ENCODE data around the gene C4orf51.

C4orf51 gene

DNA sequence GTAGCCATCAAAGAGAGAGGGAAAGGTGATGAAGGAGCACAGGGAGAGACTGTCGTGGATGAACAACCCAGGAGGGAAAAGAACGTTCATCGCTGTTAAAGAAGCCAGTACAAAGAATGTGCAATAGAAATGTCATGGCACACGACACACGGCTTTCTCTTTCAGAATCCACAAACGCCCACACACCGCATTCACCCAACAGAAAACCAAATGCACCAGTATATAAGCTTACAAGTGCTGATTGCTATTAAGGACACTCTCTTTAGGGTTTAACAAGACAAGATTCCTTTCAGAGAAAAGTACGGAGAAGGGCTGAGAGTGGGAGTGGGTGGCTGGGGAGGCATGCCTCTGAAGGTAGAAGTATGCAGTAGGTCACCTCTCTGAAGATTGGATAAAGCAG is 80.2 kb downstream of the C4orf51 start:
- DNase-seq: no peak

DNA sequence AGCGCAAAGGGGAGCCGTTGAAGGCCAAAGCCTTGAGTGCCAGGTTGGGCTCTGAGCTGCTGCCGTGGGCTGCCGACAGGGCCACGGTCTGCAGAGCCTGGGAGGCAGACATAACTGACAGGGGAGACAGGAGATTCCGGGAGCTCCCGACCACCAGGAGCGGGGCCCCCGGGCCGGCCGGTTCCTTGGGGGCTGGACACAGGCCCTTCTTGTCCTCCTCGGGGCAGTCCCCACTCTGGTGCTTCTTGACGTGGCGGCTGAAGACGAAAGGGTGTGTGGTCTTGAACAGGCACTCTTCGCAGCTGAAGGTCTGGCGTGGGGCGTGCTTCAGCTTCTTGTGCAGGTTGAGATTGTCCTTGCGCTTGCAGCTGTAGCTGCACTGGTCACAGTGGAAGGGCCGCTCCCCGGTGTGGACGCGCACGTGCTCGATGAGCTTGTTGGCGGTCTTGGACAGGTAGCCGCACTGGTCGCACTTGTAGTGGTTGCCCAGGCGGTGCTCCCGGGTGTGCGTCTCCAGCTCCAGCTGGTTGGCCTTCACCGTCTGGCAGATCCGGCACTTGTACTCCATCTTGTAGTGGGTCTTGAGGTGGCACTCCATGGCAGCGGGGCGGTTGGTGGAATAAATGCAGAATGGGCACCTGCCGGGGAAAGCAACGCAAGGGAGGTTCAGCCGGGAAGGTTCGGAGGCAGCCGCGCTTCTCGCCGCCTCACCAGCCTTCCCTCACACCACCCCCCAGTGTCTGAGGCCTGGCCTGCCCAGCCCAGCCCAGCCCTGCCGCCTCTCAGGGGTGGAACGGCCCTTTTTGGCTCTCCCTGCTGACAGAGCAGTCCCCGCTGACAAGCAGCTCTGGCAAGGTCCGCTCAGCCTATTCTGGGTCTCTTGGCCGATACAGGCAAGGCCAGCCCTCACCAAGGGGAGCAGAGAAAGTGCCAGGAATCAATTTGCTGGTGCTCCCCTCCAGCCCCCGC is 81.3 kb downstream of the C4orf51 start:
- no peak for DNase-seq

DNA sequence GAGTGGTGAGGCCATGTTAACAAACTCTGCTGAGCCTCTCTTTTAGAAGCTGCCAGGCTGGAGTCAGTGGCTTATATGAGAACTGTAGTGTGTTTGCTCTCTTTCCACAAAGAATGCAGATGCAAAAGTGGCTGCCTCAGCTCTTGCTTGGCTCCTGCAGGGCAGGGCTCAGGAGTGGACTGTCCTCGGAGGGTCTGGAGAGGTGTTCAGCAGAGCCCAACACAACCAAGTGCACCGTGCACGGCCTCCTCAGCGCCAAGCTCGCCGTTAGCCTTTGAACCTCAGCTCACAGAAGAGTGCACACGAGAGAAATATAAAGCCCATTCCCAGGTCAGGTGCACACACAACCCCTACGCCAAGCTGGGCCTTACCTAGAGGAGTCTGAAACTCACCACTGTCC is 82.8 kb downstream of the C4orf51 start:
- no peak for DNase-seq

DNA sequence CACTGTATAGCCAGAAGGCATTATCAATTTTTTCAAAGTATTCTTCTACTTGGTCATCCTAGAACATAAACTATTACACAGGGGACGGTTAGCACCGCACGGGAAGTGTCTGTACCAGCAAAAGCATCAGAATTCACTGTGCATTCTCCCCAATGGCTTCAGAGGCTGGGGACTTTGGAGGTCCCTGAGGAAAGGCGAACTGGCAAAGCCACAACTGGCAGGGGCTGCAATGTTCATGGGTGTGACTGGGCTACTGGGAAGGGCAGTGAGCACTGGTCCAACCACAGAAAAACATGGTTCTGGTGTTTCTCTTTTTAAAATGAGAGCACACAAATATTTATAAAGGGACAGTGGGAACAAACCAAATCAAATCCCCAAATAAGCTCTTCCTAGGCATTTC is 83.5 kb downstream of the C4orf51 start:
- no peak for DNase-seq

DNA sequence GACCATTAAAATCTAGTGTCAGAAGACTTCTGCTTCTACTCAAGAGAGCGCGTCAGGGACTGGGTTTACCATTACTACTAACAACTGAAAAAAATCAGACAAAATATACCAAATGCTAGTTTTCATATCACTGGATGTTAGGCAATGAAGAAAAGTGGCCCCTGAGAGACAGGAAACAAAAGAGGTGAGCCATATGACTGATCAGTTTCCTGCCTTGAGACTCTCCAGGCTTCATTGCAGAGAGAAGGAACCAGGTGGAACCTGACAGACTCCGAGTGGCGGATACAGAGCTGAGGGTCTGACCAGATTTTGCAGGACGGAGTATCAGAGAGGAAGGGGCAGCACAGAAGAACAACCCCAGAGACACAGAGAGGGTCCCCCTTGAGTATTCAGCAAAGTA is 86.3 kb downstream of the C4orf51 start:
- no peak for DNase-seq

DNA sequence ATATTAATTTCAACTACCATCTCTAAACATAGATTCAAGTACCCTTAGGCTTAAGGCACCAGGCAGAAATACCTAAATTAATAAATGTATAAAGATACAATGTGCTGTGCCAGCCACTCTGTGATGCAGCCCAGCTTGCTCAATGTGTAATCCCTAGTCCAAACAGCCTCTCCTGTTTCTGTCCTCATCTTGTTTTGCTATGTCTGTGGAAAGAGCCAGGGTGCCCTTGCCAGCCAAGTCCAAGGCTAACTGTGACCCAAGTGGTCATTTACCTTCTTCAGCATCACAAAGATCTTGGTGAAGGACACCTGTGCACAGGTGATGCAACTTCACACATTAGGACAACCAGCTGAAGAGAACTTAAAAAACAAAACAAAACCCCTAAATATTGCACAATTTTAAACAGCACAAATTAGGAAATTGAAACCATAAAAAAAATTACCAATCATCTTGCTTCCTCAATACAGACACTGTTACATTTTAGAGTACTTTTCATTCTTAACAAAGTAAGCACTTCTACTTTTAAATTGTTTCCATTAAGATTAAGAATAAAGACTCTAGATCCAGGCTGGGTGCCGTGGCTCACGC is 89.6 kb downstream of the C4orf51 start:
- DNase-seq: no peak

DNA sequence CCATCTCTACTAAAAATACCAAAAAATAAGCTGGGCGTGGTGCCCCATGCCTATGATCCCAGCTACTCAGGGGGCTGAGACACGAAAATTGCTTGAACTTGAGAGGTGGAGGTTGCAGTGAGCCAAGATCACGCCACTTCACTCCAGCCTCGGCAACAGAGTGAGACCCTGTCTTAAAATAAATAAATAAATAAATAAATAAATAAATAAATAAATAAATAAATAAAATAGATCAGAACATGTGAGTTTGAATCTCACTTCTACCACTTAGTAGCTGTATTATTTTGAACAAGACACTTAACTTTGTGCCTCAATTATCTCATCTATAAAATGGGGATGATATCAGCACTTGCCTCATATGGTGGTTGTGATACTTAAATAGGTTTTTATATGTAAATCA is 90.2 kb downstream of the C4orf51 start:
- no peak for DNase-seq

DNA sequence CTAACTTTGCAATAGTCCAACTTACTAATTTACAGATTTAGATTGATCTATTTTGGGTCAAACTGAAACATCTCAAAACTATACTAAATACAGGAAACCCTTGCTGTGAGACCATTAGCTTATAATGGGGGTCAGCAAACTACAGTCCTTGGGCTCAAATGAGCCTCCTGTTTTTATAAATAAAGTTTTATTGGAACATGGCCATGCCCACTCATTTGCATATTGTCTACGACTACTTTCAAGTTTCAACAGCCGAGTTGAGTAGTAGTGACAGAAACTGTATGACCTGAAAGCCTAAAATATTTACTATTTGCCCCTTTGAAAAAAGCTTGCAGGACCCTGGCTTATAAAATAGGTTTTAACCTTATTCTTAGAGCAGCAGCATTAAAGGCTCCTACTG is 92.4 kb downstream of the C4orf51 start:
- no peak for DNase-seq

DNA sequence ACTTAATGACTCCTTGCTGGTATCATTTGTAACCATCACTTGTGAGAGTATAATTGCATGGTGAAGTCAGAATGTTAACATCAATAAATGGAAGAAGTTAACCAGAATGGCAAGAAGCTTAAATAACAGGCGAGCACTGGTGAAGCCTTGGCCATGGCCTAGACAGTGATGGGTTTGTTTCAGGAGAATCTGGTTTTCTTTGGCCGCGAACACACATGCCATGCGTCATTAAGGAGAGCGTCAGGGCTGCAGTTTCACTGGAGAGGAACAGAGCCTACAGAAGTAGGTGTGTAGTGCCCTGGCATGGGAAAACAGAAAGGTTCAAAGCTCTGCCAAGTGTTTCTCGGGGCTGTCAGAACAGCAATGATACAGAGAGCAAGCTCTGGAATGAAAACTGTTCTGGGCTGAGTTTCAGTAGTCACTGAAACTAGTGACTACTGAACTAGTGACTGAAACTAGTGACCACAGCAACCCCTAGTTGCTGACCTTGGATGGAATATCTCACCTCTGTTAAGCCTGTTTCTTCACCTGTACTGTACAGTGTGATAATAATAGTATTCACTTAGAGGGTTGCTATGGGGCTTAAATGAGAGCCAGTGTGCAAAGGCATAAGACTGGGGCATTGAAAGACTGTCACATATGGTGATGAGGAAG is 93.8 kb downstream of the C4orf51 start:
- no peak for DNase-seq

DNA sequence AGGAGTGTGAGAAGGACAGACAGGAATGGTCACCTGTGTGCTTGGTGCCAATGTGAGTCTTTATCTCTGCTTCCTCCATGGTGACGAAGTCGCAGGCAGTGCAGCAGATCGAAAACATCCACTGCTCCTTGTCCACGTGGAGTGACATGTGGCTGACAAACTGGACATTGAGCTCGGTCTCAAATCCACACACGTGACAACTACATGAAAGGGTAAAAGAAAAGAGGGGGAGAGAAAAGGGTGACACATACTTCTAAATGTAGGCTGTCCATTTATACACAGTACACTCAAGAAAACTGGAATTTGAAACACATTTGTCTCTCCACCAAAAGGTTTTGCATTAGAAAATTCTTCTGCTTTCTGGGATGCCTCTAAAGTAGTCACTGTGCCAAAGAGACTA is 94.5 kb downstream of the C4orf51 start:
- no peak for DNase-seq

DNA sequence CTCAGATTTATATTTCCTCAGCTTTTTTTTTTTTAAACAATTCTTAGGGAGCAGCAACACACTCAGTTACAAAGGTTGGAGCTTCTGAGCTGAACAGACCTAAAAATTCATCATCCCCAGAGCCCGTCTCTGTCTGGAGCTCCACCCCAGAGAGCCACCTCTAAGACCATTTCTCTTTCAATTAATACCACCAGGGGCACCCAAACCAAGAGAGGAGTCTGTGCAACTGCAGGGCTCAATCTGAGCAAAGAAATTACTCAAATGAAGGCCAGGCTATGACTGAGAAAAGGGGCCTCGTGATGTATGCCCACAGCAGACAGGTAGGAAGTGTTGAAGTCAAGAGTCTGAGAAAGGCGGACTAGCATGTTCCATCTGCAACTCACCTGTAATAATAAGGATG is 95.5 kb downstream of the C4orf51 start:
- DNase-seq: no peak

DNA sequence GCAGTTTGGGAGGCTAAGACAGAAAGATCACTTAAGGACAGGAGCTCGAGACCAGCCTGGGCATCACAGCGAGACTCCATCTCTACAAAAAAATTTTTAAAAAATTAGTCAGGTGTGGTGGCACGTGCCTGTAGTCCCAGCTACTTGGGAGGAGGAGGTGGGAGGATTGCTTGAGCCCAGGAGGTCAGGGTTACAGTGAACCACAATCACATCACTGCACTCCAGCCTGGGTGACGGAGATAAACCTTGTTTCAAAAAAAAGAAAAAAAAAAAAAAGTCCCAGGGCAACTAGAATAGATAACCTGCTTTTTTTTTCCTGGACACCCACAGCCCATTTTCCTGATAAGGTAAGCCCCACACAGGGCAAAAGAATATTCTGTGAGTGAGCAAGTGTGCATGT is 96.3 kb downstream of the C4orf51 start:
- DNase-seq: no peak

DNA sequence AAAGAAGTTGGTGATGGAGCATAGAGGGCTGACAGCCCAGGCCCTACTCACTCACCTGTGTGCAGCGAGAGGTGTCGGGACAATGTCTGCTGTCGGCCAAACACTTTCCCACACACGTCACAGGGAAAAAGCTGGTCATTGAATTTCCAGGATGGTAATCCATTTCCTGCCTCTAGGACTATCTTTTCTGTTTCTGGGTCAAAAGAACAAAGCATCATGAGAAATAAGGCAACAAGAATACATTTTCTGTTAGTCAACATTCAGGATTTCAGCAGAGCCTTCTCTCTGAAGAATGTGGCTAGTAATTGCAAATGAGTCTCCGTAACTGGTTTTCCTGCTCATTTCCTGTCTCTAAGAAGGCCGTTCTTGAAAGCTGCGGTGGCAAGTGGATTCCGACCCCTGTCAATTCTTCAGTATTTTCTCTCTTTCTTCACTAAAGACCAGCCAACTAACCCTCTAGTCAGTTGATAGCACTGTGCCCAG is 99.4 kb downstream of the C4orf51 start:
- no peak for DNase-seq

DNA sequence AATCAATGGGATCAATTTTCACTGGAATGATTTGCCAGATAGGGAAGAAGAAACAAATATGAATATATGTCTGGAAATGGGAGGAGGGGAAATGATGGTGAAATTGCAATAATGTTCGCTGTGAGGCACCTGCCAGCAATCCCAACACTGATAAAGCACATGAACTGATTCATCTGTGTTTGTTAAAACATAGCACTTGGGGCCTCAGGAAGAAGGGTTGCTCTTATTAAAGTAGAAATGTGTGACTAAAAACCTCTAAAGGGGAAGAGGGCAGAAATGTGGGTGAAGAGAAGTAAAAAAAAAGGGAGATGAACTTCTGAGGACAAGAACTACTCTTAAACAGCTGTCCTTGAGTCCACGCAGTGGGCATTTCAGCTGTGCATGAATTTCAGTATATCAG is 101.4 kb downstream of the C4orf51 start:
- DNase-seq: no peak
